A549 (cell line): Measurements from ENCODE around the gene MIA2.

ENCODE experiments used
- BHLHE40 ChIP-seq: IDR thresholded peaks from 2 replicates; pipeline ENCODE4 v1.6.1; 2012; ENCODE audit warnings: low read depth, low read length, inconsistent platforms
- CTCF ChIP-seq: fragments of >200 bp; sonication (Bioruptor Twin); formaldehyde crosslinking; IDR thresholded peaks from 3 replicates; pipeline ENCODE4 v1.5.1; 2016
- MAX ChIP-seq: IDR thresholded peaks from 2 replicates; pipeline ENCODE4 v1.6.1; 2012
- PBX3 ChIP-seq: IDR thresholded peaks from 2 replicates; pipeline ENCODE4 v1.6.1; 2012
- POLR2A ChIP-seq: IDR thresholded peaks from 2 replicates; pipeline ENCODE4 v1.6.1; 2012; ENCODE audit warnings: mild to moderate bottlenecking, low read length
- RNF2 ChIP-seq: fragments of 200-600 bp; sonication (generic); IDR thresholded peaks from 2 replicates; pipeline ENCODE4 v1.6.1; 2016; ENCODE audit warnings: low read depth, mild to moderate bottlenecking, antibody characterized with exemption, moderate library complexity, borderline replicate concordance
- TP53 ChIP-seq: fragments of 250-450 bp; sonication (Bioruptor Pico); IDR thresholded peaks from 2 replicates; pipeline ENCODE4 v1.5.0; 2021; ENCODE audit warnings: mild to moderate bottlenecking, moderate library complexity

- TF ChIP-seq TP53 (CRISPR knock-in tag) (no peak), POLR2A (no peak), MAX (no peak), PBX3 (no peak), CTCF (no peak), RNF2 (no peak), BHLHE40 (no peak)
Measured at GRCh38 chr14:39384177-39384576, 150.5 kb downstream of the MIA2 start.
